Measurements from ENCODE around the gene NUAK2.

DNA sequence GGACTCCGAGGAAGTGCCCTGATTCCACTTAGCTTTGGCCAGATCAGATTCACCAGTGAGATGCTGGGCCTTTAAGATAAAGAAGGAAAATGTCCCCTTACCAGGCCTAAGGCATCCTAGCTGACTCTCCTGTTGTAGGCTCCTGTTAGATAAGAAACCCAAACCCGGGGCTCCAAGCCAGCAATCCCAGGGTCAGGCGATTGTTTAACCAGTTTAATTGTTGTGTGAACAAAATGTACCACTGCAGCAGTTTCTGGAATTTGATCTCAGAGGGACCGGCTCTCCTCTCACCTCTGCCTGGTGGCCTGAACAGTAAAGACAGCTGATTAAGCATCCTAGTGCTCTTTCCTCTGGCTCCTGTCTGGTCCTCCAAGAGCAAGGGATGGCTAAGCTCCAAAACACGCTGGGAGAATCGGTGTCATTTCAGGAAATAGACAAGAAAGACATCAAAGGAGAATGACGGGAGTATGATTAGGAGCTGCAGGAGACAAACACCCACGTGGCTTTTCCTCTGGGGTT, 44.5 kb upstream of the NUAK2 start:
- TF ChIP-seq, protein P1, sequence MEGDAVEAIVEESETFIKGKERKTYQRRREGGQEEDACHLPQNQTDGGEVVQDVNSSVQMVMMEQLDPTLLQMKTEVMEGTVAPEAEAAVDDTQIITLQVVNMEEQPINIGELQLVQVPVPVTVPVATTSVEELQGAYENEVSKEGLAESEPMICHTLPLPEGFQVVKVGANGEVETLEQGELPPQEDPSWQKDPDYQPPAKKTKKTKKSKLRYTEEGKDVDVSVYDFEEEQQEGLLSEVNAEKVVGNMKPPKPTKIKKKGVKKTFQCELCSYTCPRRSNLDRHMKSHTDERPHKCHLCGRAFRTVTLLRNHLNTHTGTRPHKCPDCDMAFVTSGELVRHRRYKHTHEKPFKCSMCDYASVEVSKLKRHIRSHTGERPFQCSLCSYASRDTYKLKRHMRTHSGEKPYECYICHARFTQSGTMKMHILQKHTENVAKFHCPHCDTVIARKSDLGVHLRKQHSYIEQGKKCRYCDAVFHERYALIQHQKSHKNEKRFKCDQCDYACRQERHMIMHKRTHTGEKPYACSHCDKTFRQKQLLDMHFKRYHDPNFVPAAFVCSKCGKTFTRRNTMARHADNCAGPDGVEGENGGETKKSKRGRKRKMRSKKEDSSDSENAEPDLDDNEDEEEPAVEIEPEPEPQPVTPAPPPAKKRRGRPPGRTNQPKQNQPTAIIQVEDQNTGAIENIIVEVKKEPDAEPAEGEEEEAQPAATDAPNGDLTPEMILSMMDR (IDR thresholded peaks at IDR 0.05) = no peak
- TF ChIP-seq POLR2A (IDR thresholded peaks at IDR 0.05) = no peak

Measured in ovary (tissue), 3 donors.